ENCODE measurements around the gene TRIM39. TPM values are rescaled to one million over a fixed set of nuclear protein-coding genes. Genes with fewer than 3 reads are reported as not detected.

TRIM39 gene
- total and polyA plus RNA-seq, 2 of the 4 experiments (the other 2 are of a cell fraction), result 7.5 to 10.0 TPM

DNA sequence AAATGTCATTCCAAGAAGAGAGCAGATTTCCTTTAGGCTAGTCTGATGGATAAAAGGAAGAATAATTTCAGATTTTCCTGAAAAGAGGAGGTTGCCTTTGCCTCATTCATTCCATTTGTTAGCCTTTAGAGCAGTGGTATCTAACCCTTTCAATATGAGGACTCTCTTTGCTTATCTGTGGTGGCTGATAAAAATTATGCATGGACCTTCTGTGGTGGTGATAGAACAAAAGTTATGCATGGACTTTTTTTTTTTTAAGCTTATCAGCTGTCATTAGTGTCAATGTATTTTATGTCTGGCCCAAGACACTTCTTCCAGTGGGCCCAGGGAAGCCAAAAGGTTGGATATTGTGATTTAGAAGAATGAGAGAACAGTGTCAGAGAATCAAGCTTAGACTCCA is 1.7 kb downstream of the TRIM39 start:
- POLR2A ChIA-PET (ENCODE audit: unreplicated experiment), result no interaction called here
- dilution Hi-C loops (cut with HindIII; ENCODE audit: low sequenced_read_pairs, unreplicated experiment), result no loop called here
- no peak for DNase-seq

More for the DNA sequence above, 1.7 kb downstream of the TRIM39 start:
- no peak for ATAC-seq (ENCODE audit: low read depth)
- TF ChIP-seq RAD21 (IDR thresholded peaks at IDR 0.05; ENCODE audit: low read length) (no peak), RCOR1 (IDR thresholded peaks at IDR 0.05; ENCODE audit: insufficient replicate concordance, low read length) (no peak)
- no peak overlapping the region for H3K4ac ChIP-seq (ENCODE audit: low read depth, low read length)
- H2BK15ac ChIP-seq (ENCODE audit: low read depth, low read length), result no peak overlapping the region
- H3K36me3 ChIP-seq (ENCODE audit: control insufficient read depth, insufficient read depth, low read length), result peaks cover 13% of the 10 kb centered on the region; the same call in 1 of the 2 replicates
- no peak overlapping the region for H3K23ac ChIP-seq (ENCODE audit: low read depth, low read length)
- H2BK120ac ChIP-seq (ENCODE audit: low read depth, low read length), result no peak overlapping the region
- BruUV-seq (replicated peaks), result no TSS peak
- in situ Hi-C loops (cut with MboI; ENCODE audit: low sequenced_read_pairs) (no loop called here), intact Hi-C loops (cut with micrococcal nuclease) (loop anchor here (5.0 kb wide), 1 partner anchor 71 kb away; no protein-coding TSS in a partner anchor)
- no peak overlapping the region for H2BK20ac ChIP-seq (ENCODE audit: low read depth, low read length)
- peaks cover 14 to 24% of the 10 kb centered on the region in 2 experiments for H3K79me1 ChIP-seq (ENCODE audit: low read depth in 1 of 2, low read length in 2 of 2)
- H3K4me2 ChIP-seq (ENCODE audit: low read depth, low read length), result no peak overlapping the region
- peaks cover 4% of the 10 kb centered on the region for H3K9me1 ChIP-seq (ENCODE audit: insufficient read depth, low read length)
- H4K5ac ChIP-seq (ENCODE audit: low read depth, low read length), result no peak overlapping the region
- H3K27ac ChIP-seq (ENCODE audit: insufficient read depth, low read length), result no peak overlapping the region
- H3K27me3 ChIP-seq (ENCODE audit: control insufficient read depth, insufficient read depth, low read length), result no peaks in the 10 kb centered on the region
- no peak overlapping the region for H3K9ac ChIP-seq (ENCODE audit: low read depth, low read length)
- peaks cover 7% of the 10 kb centered on the region for H4K20me1 ChIP-seq (ENCODE audit: insufficient read depth, low read length)
- peaks cover 4% of the 10 kb centered on the region; the same call in 1 of the 2 replicates for H3K4me1 ChIP-seq (ENCODE audit: control insufficient read depth, insufficient read depth, low read length)
- CTCF ChIA-PET, result no interaction called here
- H4K91ac ChIP-seq (ENCODE audit: insufficient read depth, low read depth, low read length), result no peak overlapping the region
- no peak overlapping the region for H2AK9ac ChIP-seq (replicated peaks; ENCODE audit: low read depth, low read length, poor library complexity)
- H3K4me3 ChIP-seq (ENCODE audit: insufficient read depth, low read depth, low read length), result no peak overlapping the region
- H2AFZ ChIP-seq (replicated peaks; ENCODE audit: low read length, poor library complexity), result no peak overlapping the region
- no peak overlapping the region for H2BK5ac ChIP-seq (ENCODE audit: low read depth, low read length, poor library complexity, severe bottlenecking)
- no peaks in the 10 kb centered on the region for H3K9me3 ChIP-seq (ENCODE audit: control insufficient read depth, insufficient read depth, low read length)
- H2AK5ac ChIP-seq (ENCODE audit: low read depth, low read length), result no peak overlapping the region
- H3K56ac ChIP-seq (ENCODE audit: extremely low read depth, insufficient read depth, low read length), result no peak overlapping the region
- no peak overlapping the region for H3K18ac ChIP-seq (ENCODE audit: low read depth, low read length)
- H4K8ac ChIP-seq (ENCODE audit: low read depth in 2 of 2, low read length in 2 of 2), result no peak overlapping the region
- no peak overlapping the region for H3K14ac ChIP-seq (replicated peaks; ENCODE audit: low read depth, low read length)

Measured in IMR-90 (cell line).